Mesendoderm (in vitro differentiated cells): ENCODE results near the gene GABRG3.

ENCODE experiments used
- DNase-seq: peaks from one replicate; pipeline ENCODE4 v3.0.0; 2013
- H2AK5ac ChIP-seq: 2 replicates; pipeline ENCODE4 v1.6.1; 2013; ENCODE audit warnings: low read length, inconsistent platforms
- H2BK120ac ChIP-seq: 2 replicates; pipeline ENCODE4 v1.6.1; 2013; ENCODE audit warnings: low read depth, mild to moderate bottlenecking, low read length, moderate library complexity, mixed read lengths
- H2BK15ac ChIP-seq: replicated peaks from 2 replicates; pipeline ENCODE4 v1.6.1; 2013; ENCODE audit warnings: low read depth, mild to moderate bottlenecking, moderate library complexity
- H2BK5ac ChIP-seq: 2 replicates; pipeline ENCODE4 v1.6.1; 2013; ENCODE audit warnings: low read length, inconsistent platforms
- H3K18ac ChIP-seq: 2 replicates; pipeline ENCODE4 v1.6.1; 2013; ENCODE audit warnings: mild to moderate bottlenecking, low read length, mixed read lengths
- H3K23ac ChIP-seq: one replicate; pipeline ENCODE4 v1.6.1; 2013; ENCODE audit warnings: low read length
- H3K27ac ChIP-seq: 2 replicates; pipeline ENCODE4 v1.5.1; 2013; ENCODE audit warnings: low read depth, mild to moderate bottlenecking, inconsistent platforms, low read length, moderate library complexity
- H3K27me3 ChIP-seq: 2 replicates; pipeline ENCODE4 v1.6.1; 2013; ENCODE audit warnings: low read length, control low read depth, mild to moderate bottlenecking, inconsistent platforms; ENCODE audit not compliant: insufficient read depth, poor library complexity
- H3K36me3 ChIP-seq: 2 replicates; pipeline ENCODE4 v1.6.1; 2013; ENCODE audit warnings: low read length, inconsistent platforms; ENCODE audit not compliant: control insufficient read depth, insufficient read depth
- H3K4ac ChIP-seq: one replicate; pipeline ENCODE4 v1.6.1; 2013; ENCODE audit warnings: low read depth, mild to moderate bottlenecking, low read length, moderate library complexity
- H3K4me1 ChIP-seq: 2 replicates; pipeline ENCODE4 v1.6.1; 2013; ENCODE audit warnings: low read depth, low read length, inconsistent platforms; ENCODE audit not compliant: control insufficient read depth
- H3K4me2 ChIP-seq: 2 replicates; pipeline ENCODE4 v1.6.1; 2013; ENCODE audit warnings: low read length
- H3K4me3 ChIP-seq: 2 replicates; pipeline ENCODE4 v1.5.1; 2013; ENCODE audit warnings: mild to moderate bottlenecking, low read length
- H3K56ac ChIP-seq: one replicate; pipeline ENCODE4 v1.6.1; 2013; ENCODE audit warnings: low read length
- H3K79me1 ChIP-seq: 2 replicates; pipeline ENCODE4 v1.6.1; 2013; ENCODE audit warnings: low read length, inconsistent platforms
- H3K79me2 ChIP-seq: 2 replicates; pipeline ENCODE4 v1.6.1; 2013; ENCODE audit warnings: mild to moderate bottlenecking, low read length; ENCODE audit not compliant: control insufficient read depth, insufficient read depth
- H3K9ac ChIP-seq: 2 replicates; pipeline ENCODE4 v1.6.1; 2013; ENCODE audit warnings: low read length, inconsistent platforms
- H4K5ac ChIP-seq: one replicate; pipeline ENCODE4 v1.6.1; 2013; ENCODE audit warnings: low read length
- H4K8ac ChIP-seq: one replicate; pipeline ENCODE4 v1.6.1; 2013; ENCODE audit warnings: low read depth, mild to moderate bottlenecking, control low read depth, low read length, moderate library complexity
- WGBS: extraction: QIAGEN DNeasy Blood & Tissue Kit; methylation state at CpG from one replicate; pipeline ENCODE4 v1.1.7; 2013; ENCODE audit warnings: low lambda C conversion rate, missing lambda C conversion rate; ENCODE audit not compliant: insufficient coverage; ENCODE audit errors: extremely low coverage; 5-methylcytosine and 5-hydroxymethylcytosine counted together

The GABRG3 gene

GRCh38 chr15:27461181-27461580, 490.2 kb downstream of the GABRG3 start:
- Histone ChIP-seq H3K4ac (no peak overlapping the region), H2BK5ac (no peak overlapping the region), H3K79me1 (no peaks in the 10 kb centered on the region), H2BK120ac (no peak overlapping the region), H2AK5ac (no peak overlapping the region), H3K79me2 (no peaks in the 10 kb centered on the region), H2BK15ac (no peak overlapping the region), H3K4me1 (no peaks in the 10 kb centered on the region), H3K18ac (no peak overlapping the region), H3K36me3 (no peaks in the 10 kb centered on the region), H4K5ac (no peak overlapping the region), H3K9ac (no peak overlapping the region), H3K4me2 (no peak overlapping the region), H3K23ac (no peak overlapping the region), H3K27ac (no peak overlapping the region), H4K8ac (no peak overlapping the region), H3K56ac (no peak overlapping the region), H3K27me3 (no peaks in the 10 kb centered on the region), H3K4me3 (no peak overlapping the region)
- WGBS = no CpG with 5 or more reads among the region's 5 CpGs
- DNase-seq = no peak

- Histone ChIP-seq H3K27me3 (no peaks in the 10 kb centered on the region), H3K79me2 (no peaks in the 10 kb centered on the region), H3K56ac (no peak overlapping the region), H3K79me1 (no peaks in the 10 kb centered on the region), H3K9ac (no peak overlapping the region), H2BK15ac (no peak overlapping the region), H2BK5ac (no peak overlapping the region), H2AK5ac (no peak overlapping the region), H3K36me3 (no peaks in the 10 kb centered on the region), H3K4me1 (no peaks in the 10 kb centered on the region), H3K4ac (no peak overlapping the region), H2BK120ac (no peak overlapping the region), H4K5ac (no peak overlapping the region), H3K23ac (no peak overlapping the region), H3K18ac (no peak overlapping the region), H4K8ac (no peak overlapping the region), H3K4me2 (no peak overlapping the region), H3K4me3 (no peak overlapping the region), H3K27ac (no peak overlapping the region)
- WGBS = no CpG with 5 or more reads among the region's 8 CpGs
- no peak for DNase-seq
Observed at GRCh38 chr15:27463525-27464088, 492.6 kb downstream of the GABRG3 start.

GRCh38 chr15:27464941-27465612, 494.1 kb downstream of the GABRG3 start:
- Histone ChIP-seq H3K79me1 (no peaks in the 10 kb centered on the region), H3K4me3 (no peak overlapping the region), H2BK120ac (no peak overlapping the region), H4K5ac (no peak overlapping the region), H3K18ac (no peak overlapping the region), H3K9ac (no peak overlapping the region), H2BK5ac (no peak overlapping the region), H3K4ac (no peak overlapping the region), H2BK15ac (no peak overlapping the region), H3K27ac (no peak overlapping the region), H3K4me2 (no peak overlapping the region), H4K8ac (no peak overlapping the region), H3K23ac (no peak overlapping the region), H3K79me2 (no peaks in the 10 kb centered on the region), H3K36me3 (no peaks in the 10 kb centered on the region), H2AK5ac (no peak overlapping the region), H3K56ac (no peak overlapping the region), H3K4me1 (no peaks in the 10 kb centered on the region), H3K27me3 (no peaks in the 10 kb centered on the region)
- no peak for DNase-seq
- no CpG with 5 or more reads among the region's 10 CpGs for WGBS

GRCh38 chr15:27466758-27467157, 495.8 kb downstream of the GABRG3 start:
- WGBS = no CpG with 5 or more reads among the region's 2 CpGs
- H3K4me2 ChIP-seq = no peak overlapping the region
- H3K23ac ChIP-seq = no peak overlapping the region
- H3K36me3 ChIP-seq = no peaks in the 10 kb centered on the region
- no peaks in the 10 kb centered on the region for H3K4me1 ChIP-seq
- no peak overlapping the region for H3K4me3 ChIP-seq
- no peak overlapping the region for H3K18ac ChIP-seq
- no peaks in the 10 kb centered on the region for H3K79me2 ChIP-seq
- no peak overlapping the region for H2AK5ac ChIP-seq
- no peaks in the 10 kb centered on the region for H3K27me3 ChIP-seq
- no peak overlapping the region for H2BK15ac ChIP-seq
- H3K56ac ChIP-seq = no peak overlapping the region
- H3K79me1 ChIP-seq = no peaks in the 10 kb centered on the region
- no peak overlapping the region for H2BK120ac ChIP-seq
- no peak overlapping the region for H2BK5ac ChIP-seq
- no peak overlapping the region for H4K5ac ChIP-seq
- no peak overlapping the region for H4K8ac ChIP-seq
- H3K4ac ChIP-seq = no peak overlapping the region
- DNase-seq = no peak
- H3K27ac ChIP-seq = no peak overlapping the region
- no peak overlapping the region for H3K9ac ChIP-seq

- no peaks in the 10 kb centered on the region for H3K79me2 ChIP-seq
- H3K79me1 ChIP-seq = no peaks in the 10 kb centered on the region
- H3K23ac ChIP-seq = no peak overlapping the region
- H3K56ac ChIP-seq = no peak overlapping the region
- WGBS = no CpG with 5 or more reads among the region's 3 CpGs
- H2BK120ac ChIP-seq = no peak overlapping the region
- H3K4me1 ChIP-seq = no peaks in the 10 kb centered on the region
- no peak overlapping the region for H3K18ac ChIP-seq
- no peak overlapping the region for H2AK5ac ChIP-seq
- H3K4me3 ChIP-seq = no peak overlapping the region
- H3K27me3 ChIP-seq = no peaks in the 10 kb centered on the region
- no peak overlapping the region for H3K4ac ChIP-seq
- H2BK15ac ChIP-seq = no peak overlapping the region
- no peak overlapping the region for H4K5ac ChIP-seq
- DNase-seq = no peak
- H3K4me2 ChIP-seq = no peak overlapping the region
- no peak overlapping the region for H3K27ac ChIP-seq
- no peak overlapping the region for H3K9ac ChIP-seq
- H4K8ac ChIP-seq = no peak overlapping the region
- no peak overlapping the region for H2BK5ac ChIP-seq
- no peaks in the 10 kb centered on the region for H3K36me3 ChIP-seq
Observed at GRCh38 chr15:27468151-27468591, 497.2 kb downstream of the GABRG3 start.

GRCh38 chr15:27473845-27474244, 502.9 kb downstream of the GABRG3 start:
- Histone ChIP-seq H4K8ac (no peak overlapping the region), H2BK120ac (no peak overlapping the region), H3K36me3 (no peaks in the 10 kb centered on the region), H3K27me3 (no peaks in the 10 kb centered on the region), H3K4me3 (no peak overlapping the region), H3K56ac (no peak overlapping the region), H3K4me1 (no peaks in the 10 kb centered on the region), H3K4ac (no peak overlapping the region), H2BK15ac (no peak overlapping the region), H2AK5ac (no peak overlapping the region), H4K5ac (no peak overlapping the region), H3K18ac (no peak overlapping the region), H3K79me1 (no peaks in the 10 kb centered on the region), H3K4me2 (no peak overlapping the region), H3K23ac (no peak overlapping the region), H3K9ac (no peak overlapping the region), H3K27ac (no peak overlapping the region), H2BK5ac (no peak overlapping the region), H3K79me2 (no peaks in the 10 kb centered on the region)
- no peak for DNase-seq
- no CpG with 5 or more reads among the region's 1 CpG for WGBS
